C1 segment of cervical spinal cord (tissue), 14 donors: ENCODE measurements around the gene EMILIN1.
"Not testable (repeated sequence)": the region's sequence is repeated elsewhere in the genome, so short reads cannot be mapped to it uniquely, and the experiment has no call there.

Experiments used
- DNase-seq, 14 donors: peaks; one replicate each; lab custom pipeline; 2025; lab: John Stamatoyannopoulos, UW

EMILIN1 gene

GRCh38 chr2:27092696-27093429 lies 14.4 kb downstream of the EMILIN1 start:
- peak in 1 of 14 donors; percentile 8 for DNase-seq

- no peak for DNase-seq
Measured at GRCh38 chr2:27093430-27094352, 15.3 kb downstream of the EMILIN1 start.

GRCh38 chr2:27094353-27094984 lies 16.1 kb downstream of the EMILIN1 start:
- no peak for DNase-seq

- no peak for DNase-seq
Measured at GRCh38 chr2:27095427-27095744, 17.0 kb downstream of the EMILIN1 start.

GRCh38 chr2:27095745-27096651 lies 17.6 kb downstream of the EMILIN1 start:
- DNase-seq = peak in 12 of 14 donors; percentile 23 to 73 (median 53)

GRCh38 chr2:27096748-27097297 lies 18.4 kb downstream of the EMILIN1 start:
- DNase-seq = no peak

- DNase-seq = no peak
Measured at GRCh38 chr2:27097341-27097740, 18.9 kb downstream of the EMILIN1 start.

GRCh38 chr2:27099334-27099955 lies 21.0 kb downstream of the EMILIN1 start:
- no peak for DNase-seq

- DNase-seq = no peak
Measured at GRCh38 chr2:27100036-27100435, 21.6 kb downstream of the EMILIN1 start.

- no peak for DNase-seq
Measured at GRCh38 chr2:27102329-27102728, 23.9 kb downstream of the EMILIN1 start.

GRCh38 chr2:27105981-27106380 lies 27.6 kb downstream of the EMILIN1 start:
- DNase-seq = no peak

GRCh38 chr2:27108221-27108620 lies 29.8 kb downstream of the EMILIN1 start:
- no peak for DNase-seq

- no peak for DNase-seq
Measured at GRCh38 chr2:27109083-27109482, 30.7 kb downstream of the EMILIN1 start.

GRCh38 chr2:27110603-27111352 lies 32.4 kb downstream of the EMILIN1 start:
- not testable (repeated sequence) for DNase-seq

GRCh38 chr2:27111392-27112078 lies 33.1 kb downstream of the EMILIN1 start:
- DNase-seq = not testable (repeated sequence)

- DNase-seq = no peak
Measured at GRCh38 chr2:27115519-27115918, 37.1 kb downstream of the EMILIN1 start.

- peak in 1 of 14 donors; percentile 68 for DNase-seq
Measured at GRCh38 chr2:27117995-27118524, 39.6 kb downstream of the EMILIN1 start.

GRCh38 chr2:27118525-27119329 lies 40.3 kb downstream of the EMILIN1 start, which contains the start of gene CGREF1:
Gene CGREF1, minus strand, starts transcription at chr2:27119128. Its CDS starts 14,762 bp downstream, at chr2:27104366.
- peak in 2 of 14 donors; percentile 15 to 60 for DNase-seq
